MCF 10A (cell line): ENCODE measurements around the gene GALNT14. TPM values are rescaled to one million over a fixed set of nuclear protein-coding genes. Genes with fewer than 3 reads are reported as not detected.

Experiments
- BruUV-seq: library from RNA; stranded (reverse); fragments of 400-500 nt; replicated peaks from 2 replicates; lab custom pipeline; 2021; lab: Mats Ljungman, UMichigan
- CTCF ChIA-PET: fragments of 300-600 bp; sonication (Branson Sonifier 250); formaldehyde crosslinking; extraction: SDS; loops from one replicate; lab custom pipeline; 2021; ENCODE audit warnings: antibody characterized with exemption, inconsistent platforms; lab: Yijun Ruan, JAX
- POLR2A ChIA-PET: fragments of 300-600, 350-650 bp; sonication (Branson Sonifier 250); formaldehyde crosslinking; extraction: SDS; loops from one replicate; lab custom pipeline; 2020; ENCODE audit warnings: antibody characterized with exemption, inconsistent platforms; lab: Yijun Ruan, JAX
- DNase-seq: peaks from one replicate; pipeline ENCODE4 v3.0.0-alpha.2; 2018; ENCODE audit not compliant: unreplicated experiment
- H3K27ac Mint-ChIP-seq: one replicate; pipeline ENCODE4 v1.8.0; 2022; ENCODE audit warnings: mild to moderate bottlenecking, low read depth, mixed read lengths; ENCODE audit not compliant: unreplicated experiment
- H3K27me3 Mint-ChIP-seq: one replicate; pipeline ENCODE4 v1.8.0; 2022; ENCODE audit warnings: mixed read lengths; ENCODE audit not compliant: insufficient read depth, unreplicated experiment
- H3K36me3 Mint-ChIP-seq: one replicate; pipeline ENCODE4 v1.8.0; 2022; ENCODE audit warnings: mild to moderate bottlenecking, moderate library complexity, mixed read lengths; ENCODE audit not compliant: insufficient read depth, unreplicated experiment
- H3K4me1 Mint-ChIP-seq: one replicate; pipeline ENCODE4 v1.8.0; 2022; ENCODE audit warnings: mixed read lengths; ENCODE audit not compliant: insufficient read depth, unreplicated experiment
- H3K4me3 Mint-ChIP-seq: one replicate; pipeline ENCODE4 v1.8.0; 2022; ENCODE audit warnings: mild to moderate bottlenecking, moderate library complexity, mixed read lengths; ENCODE audit not compliant: unreplicated experiment
- H3K9me3 Mint-ChIP-seq: one replicate; pipeline ENCODE4 v1.8.0; 2022; ENCODE audit warnings: mixed read lengths; ENCODE audit not compliant: unreplicated experiment
- intact Hi-C: fragments of 100-400 bp; cut with micrococcal nuclease; formaldehyde crosslinking; loops from 2 replicates; pipeline ENCODE4 v1.14.1; 2022
- total RNA-seq: library from RNA; stranded (reverse); gene quantifications from 2 replicates; pipeline ENCODE4 v1.2.3, GENCODE V29; 2022
- TF ChIP-seq, protein P1 (sequence below): fragments of 200-600 bp; IDR thresholded peaks from one replicate; pipeline ENCODE4 v1.8.0; 2022; ENCODE audit warnings: antibody characterized with exemption, mild to moderate bottlenecking; ENCODE audit not compliant: unreplicated experiment

GALNT14 gene
- total RNA-seq, 1 experiment from 2014 or later, result 4.6 TPM

DNA sequence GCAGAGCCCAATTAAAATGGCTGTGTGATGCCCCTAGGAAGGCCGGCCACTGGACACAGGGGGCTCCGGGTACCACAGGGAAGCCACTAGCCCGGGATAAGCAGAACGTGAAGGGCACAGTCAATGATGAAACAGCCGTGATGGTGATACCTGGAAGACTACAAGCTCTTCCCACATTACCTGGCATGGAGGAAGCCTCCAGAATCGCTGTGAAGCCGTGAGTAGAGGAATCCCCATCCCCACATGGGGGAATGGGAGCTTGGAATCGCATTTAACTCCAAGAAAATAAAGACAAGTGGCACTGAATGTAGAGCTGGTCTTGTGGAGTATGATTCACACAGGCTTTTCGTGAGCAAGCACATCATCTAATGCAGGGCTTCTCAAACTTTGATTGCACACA, 16.1 kb downstream of the GALNT14 start:
- TF ChIP-seq, protein P1, sequence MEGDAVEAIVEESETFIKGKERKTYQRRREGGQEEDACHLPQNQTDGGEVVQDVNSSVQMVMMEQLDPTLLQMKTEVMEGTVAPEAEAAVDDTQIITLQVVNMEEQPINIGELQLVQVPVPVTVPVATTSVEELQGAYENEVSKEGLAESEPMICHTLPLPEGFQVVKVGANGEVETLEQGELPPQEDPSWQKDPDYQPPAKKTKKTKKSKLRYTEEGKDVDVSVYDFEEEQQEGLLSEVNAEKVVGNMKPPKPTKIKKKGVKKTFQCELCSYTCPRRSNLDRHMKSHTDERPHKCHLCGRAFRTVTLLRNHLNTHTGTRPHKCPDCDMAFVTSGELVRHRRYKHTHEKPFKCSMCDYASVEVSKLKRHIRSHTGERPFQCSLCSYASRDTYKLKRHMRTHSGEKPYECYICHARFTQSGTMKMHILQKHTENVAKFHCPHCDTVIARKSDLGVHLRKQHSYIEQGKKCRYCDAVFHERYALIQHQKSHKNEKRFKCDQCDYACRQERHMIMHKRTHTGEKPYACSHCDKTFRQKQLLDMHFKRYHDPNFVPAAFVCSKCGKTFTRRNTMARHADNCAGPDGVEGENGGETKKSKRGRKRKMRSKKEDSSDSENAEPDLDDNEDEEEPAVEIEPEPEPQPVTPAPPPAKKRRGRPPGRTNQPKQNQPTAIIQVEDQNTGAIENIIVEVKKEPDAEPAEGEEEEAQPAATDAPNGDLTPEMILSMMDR, result no peak
- H3K4me3 Mint-ChIP-seq, result no peak overlapping the region
- no TSS peak for BruUV-seq
- ChIA-PET CTCF (interaction anchor here (0.7 kb wide), 1 partner anchor 22 kb away, joined by 3 read pairs; no protein-coding TSS in a partner anchor), POLR2A (no interaction called here)
- no peaks in the 10 kb centered on the region for H3K9me3 Mint-ChIP-seq
- H3K27ac Mint-ChIP-seq, result no peak overlapping the region
- no peaks in the 10 kb centered on the region for H3K27me3 Mint-ChIP-seq
- intact Hi-C loops, result no loop called here
- peaks cover 13% of the 10 kb centered on the region for H3K4me1 Mint-ChIP-seq
- no peak for DNase-seq
- peaks cover 6% of the 10 kb centered on the region for H3K36me3 Mint-ChIP-seq

DNA sequence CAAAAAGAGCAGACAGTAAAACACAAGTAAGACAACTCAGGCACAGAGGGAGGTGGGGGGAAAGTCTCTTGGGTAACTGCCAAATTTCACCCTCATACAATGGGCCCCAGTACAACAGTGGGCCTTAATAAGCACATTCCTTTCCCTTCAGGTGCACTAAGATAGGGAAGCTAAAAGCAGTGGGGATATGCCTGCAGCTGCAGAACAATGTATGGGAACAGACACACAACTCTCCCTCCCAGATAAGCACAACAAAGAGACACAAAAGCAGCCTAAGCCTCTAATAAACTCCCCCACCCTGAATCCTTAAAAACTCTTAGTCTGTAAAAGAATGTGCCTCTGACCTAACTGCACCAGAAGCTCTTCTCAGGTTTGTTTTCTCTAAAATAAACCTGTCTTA, 24.5 kb downstream of the GALNT14 start:
- Mint-ChIP-seq H3K4me3 (no peak overlapping the region), H3K36me3 (no peaks in the 10 kb centered on the region), H3K27me3 (peaks cover 11% of the 10 kb centered on the region), H3K4me1 (no peaks in the 10 kb centered on the region), H3K9me3 (no peaks in the 10 kb centered on the region), H3K27ac (no peak overlapping the region)
- no TSS peak for BruUV-seq
- no peak for DNase-seq
- ChIA-PET CTCF (interaction anchor here (0.7 to 0.8 kb wide), 4 partner anchors 24 to 531 kb away, joined by 3 to 4 read pairs (median 3); no protein-coding TSS in a partner anchor), POLR2A (no interaction called here)
- intact Hi-C loops, result no loop called here
- TF ChIP-seq, protein P1, result no peak

DNA sequence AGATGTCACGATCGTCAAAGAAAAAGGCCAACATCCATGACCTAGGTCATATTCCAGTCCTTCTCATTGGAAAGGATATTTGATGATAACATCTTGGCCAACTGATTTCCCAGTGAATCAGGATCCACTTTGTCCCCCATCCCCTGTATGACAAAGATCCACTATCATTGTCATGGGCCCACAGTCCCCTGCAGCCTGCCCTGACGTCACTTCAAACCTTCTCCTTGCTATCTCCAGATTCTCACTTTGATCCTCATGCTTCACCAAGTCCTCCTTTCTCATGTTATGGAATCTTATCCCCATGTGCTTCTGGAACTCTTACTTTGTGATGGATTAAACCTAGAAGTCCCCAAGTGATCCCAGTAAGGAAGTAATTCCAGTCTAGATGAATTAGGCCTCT, 25.7 kb downstream of the GALNT14 start:
- DNase-seq, result no peak
- H3K9me3 Mint-ChIP-seq, result no peaks in the 10 kb centered on the region
- BruUV-seq, result no TSS peak
- TF ChIP-seq, protein P1, result no peak
- ChIA-PET POLR2A (no interaction called here), CTCF (no interaction called here)
- no peaks in the 10 kb centered on the region for H3K4me1 Mint-ChIP-seq
- H3K4me3 Mint-ChIP-seq, result no peak overlapping the region
- no peaks in the 10 kb centered on the region for H3K36me3 Mint-ChIP-seq
- H3K27ac Mint-ChIP-seq, result no peak overlapping the region
- intact Hi-C loops, result no loop called here
- H3K27me3 Mint-ChIP-seq, result peaks cover 11% of the 10 kb centered on the region

DNA sequence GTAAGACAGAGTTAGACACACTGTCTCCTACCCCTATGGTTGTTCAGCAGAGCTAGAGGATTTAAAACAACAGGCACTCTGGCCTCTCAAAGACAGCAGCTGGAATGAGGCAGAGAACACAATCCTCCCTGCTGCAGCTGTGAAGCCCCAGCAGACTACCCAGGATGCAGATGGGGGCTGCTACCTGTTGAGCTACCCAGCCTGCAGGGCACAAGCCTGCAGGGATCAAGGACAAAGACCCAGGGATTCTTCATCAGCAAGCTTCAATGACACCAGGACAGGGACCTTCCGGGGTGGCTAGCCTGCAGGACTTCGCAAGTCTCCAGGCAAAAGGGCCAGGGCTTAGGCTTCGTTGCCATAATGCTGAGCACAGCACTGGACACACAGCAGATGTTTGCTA, 27.2 kb downstream of the GALNT14 start:
- peaks cover 11% of the 10 kb centered on the region for H3K27me3 Mint-ChIP-seq
- H3K36me3 Mint-ChIP-seq, result no peaks in the 10 kb centered on the region
- no peak overlapping the region for H3K27ac Mint-ChIP-seq
- no peaks in the 10 kb centered on the region for H3K4me1 Mint-ChIP-seq
- BruUV-seq, result no TSS peak
- CTCF ChIA-PET, result no interaction called here
- H3K4me3 Mint-ChIP-seq, result no peak overlapping the region
- TF ChIP-seq, protein P1, result no peak
- no peak for DNase-seq
- intact Hi-C loops, result no loop called here
- POLR2A ChIA-PET, result no interaction called here
- H3K9me3 Mint-ChIP-seq, result no peaks in the 10 kb centered on the region
